Activated CD4-positive, alpha-beta memory T cell treated with anti-CD3 and anti-CD28 coated beads, Interleukin-2, amount 10 ng/mL, durations not matched to agents 7 days and 5 days (primary cell): Measurements from ENCODE around the gene FAM111A. TPM values are rescaled to one million over a fixed set of nuclear protein-coding genes. Genes with fewer than 3 reads are reported as not detected.
A peak's percentile ranks its signal among the peaks of the same experiment; 100 is the strongest.
"Not testable (repeated sequence)": the region's sequence is repeated elsewhere in the genome, so short reads cannot be mapped to it uniquely, and the experiment has no call there.

Experiments used
- CTCF ChIA-PET: fragments of 350-600 bp; sonication (Branson Sonifier 250); formaldehyde crosslinking; loops from one replicate; lab custom pipeline; 2021; ENCODE audit warnings: antibody characterized with exemption, inconsistent platforms; lab: Charles Lee
- POLR2A ChIA-PET: fragments of 350-600 bp; sonication (Branson Sonifier 250); formaldehyde crosslinking; loops from one replicate; lab custom pipeline; 2021; ENCODE audit warnings: antibody characterized with exemption; lab: Charles Lee
- DNase-seq: peaks from one replicate; pipeline ENCODE4 v3.0.0-alpha.2; 2020
- H3K27ac Mint-ChIP-seq: one replicate; pipeline ENCODE4 v1.8.0; 2021; ENCODE audit warnings: mild to moderate bottlenecking, mixed read lengths
- H3K27me3 Mint-ChIP-seq: one replicate; pipeline ENCODE4 v1.8.0; 2021; ENCODE audit warnings: mixed read lengths
- H3K36me3 Mint-ChIP-seq: one replicate; pipeline ENCODE4 v1.8.0; 2021; ENCODE audit warnings: low read depth, mixed read lengths
- H3K4me1 Mint-ChIP-seq: one replicate; pipeline ENCODE4 v1.8.0; 2021; ENCODE audit warnings: mixed read lengths
- H3K4me3 Mint-ChIP-seq: one replicate; pipeline ENCODE4 v1.8.0; 2021; ENCODE audit warnings: mild to moderate bottlenecking, mixed read lengths
- H3K9me3 Mint-ChIP-seq: one replicate; pipeline ENCODE4 v1.8.0; 2021; ENCODE audit warnings: mixed read lengths
- total RNA-seq, 2 experiments: library from RNA; stranded (reverse); gene quantifications; one replicate each; pipeline ENCODE4 v1.2.3, GENCODE V29; 2021

Gene FAM111A
- total RNA-seq, 2 experiments from 2014 or later: 136 to 141 TPM

GRCh38 chr11:59114344-59114743 lies 28.3 kb upstream of the FAM111A start:
- no peak overlapping the region for H3K27ac Mint-ChIP-seq
- POLR2A ChIA-PET: interaction anchor here (1.1 to 1.6 kb wide), 2 partner anchors 26 to 30 kb away, joined by 5 read pairs; no protein-coding TSS in a partner anchor
- no peak for DNase-seq
- no peaks in the 10 kb centered on the region for H3K27me3 Mint-ChIP-seq
- peaks cover 48% of the 10 kb centered on the region for H3K4me1 Mint-ChIP-seq
- CTCF ChIA-PET: no interaction called here
- peaks cover 27% of the 10 kb centered on the region for H3K9me3 Mint-ChIP-seq
- H3K36me3 Mint-ChIP-seq: peaks cover 95% of the 10 kb centered on the region
- no peak overlapping the region for H3K4me3 Mint-ChIP-seq

DNA sequence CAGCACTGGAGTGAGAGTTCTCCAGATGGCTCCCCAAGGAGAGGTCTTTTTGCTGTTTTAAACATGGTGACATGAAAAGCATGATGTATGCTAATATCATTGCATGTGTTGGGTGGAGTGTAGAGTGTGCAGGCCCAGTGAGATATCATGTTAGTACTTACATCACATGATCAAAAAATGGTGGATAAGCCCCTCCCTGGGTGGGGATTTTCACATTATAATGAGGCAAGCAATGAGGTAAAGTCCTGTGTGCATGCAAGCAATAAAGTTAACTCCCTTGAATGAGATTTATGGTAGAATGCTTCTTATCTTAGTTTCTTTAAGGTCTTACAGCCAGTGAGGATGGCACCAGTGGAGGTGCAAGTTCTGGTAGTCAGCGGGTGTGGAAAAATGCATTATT lies 27.1 kb upstream of the FAM111A start:
- Mint-ChIP-seq H3K27ac (no peak overlapping the region), H3K9me3 (peaks cover 27% of the 10 kb centered on the region), H3K36me3 (peaks cover 92% of the 10 kb centered on the region), H3K4me1 (peaks cover 37% of the 10 kb centered on the region), H3K27me3 (no peaks in the 10 kb centered on the region), H3K4me3 (no peak overlapping the region)
- CTCF ChIA-PET: no interaction called here
- DNase-seq: no peak
- POLR2A ChIA-PET: no interaction called here

- no peak for DNase-seq
- H3K36me3 Mint-ChIP-seq: peaks cover 89% of the 10 kb centered on the region
- CTCF ChIA-PET: interaction anchor here (1.0 kb wide), 1 partner anchor 59 kb away, joined by 3 read pairs; no protein-coding TSS in a partner anchor
- H3K27ac Mint-ChIP-seq: no peak overlapping the region
- no peaks in the 10 kb centered on the region for H3K27me3 Mint-ChIP-seq
- peaks cover 19% of the 10 kb centered on the region for H3K4me1 Mint-ChIP-seq
- no peak overlapping the region for H3K4me3 Mint-ChIP-seq
- H3K9me3 Mint-ChIP-seq: peaks cover 30% of the 10 kb centered on the region
- POLR2A ChIA-PET: no interaction called here
Measured at GRCh38 chr11:59117774-59118173, 24.9 kb upstream of the FAM111A start.

GRCh38 chr11:59119826-59120225 lies 22.8 kb upstream of the FAM111A start:
- ChIA-PET CTCF (interaction anchor here (2.0 kb wide), 1 partner anchor 16 kb away, joined by 11 read pairs; no protein-coding TSS in a partner anchor), POLR2A (interaction anchor here (1.4 to 2.9 kb wide), 2 partner anchors 13 to 16 kb away, joined by 3 to 20 read pairs; partner anchors contain the start of gene FAM111B)
- H3K4me1 Mint-ChIP-seq: peaks cover 3% of the 10 kb centered on the region
- H3K9me3 Mint-ChIP-seq: peaks cover 32% of the 10 kb centered on the region
- H3K4me3 Mint-ChIP-seq: no peak overlapping the region
- H3K27me3 Mint-ChIP-seq: no peaks in the 10 kb centered on the region
- H3K27ac Mint-ChIP-seq: no peak overlapping the region
- peaks cover 85% of the 10 kb centered on the region for H3K36me3 Mint-ChIP-seq
- no peak for DNase-seq

- Mint-ChIP-seq H3K36me3 (peaks cover 59% of the 10 kb centered on the region), H3K9me3 (peaks cover 20% of the 10 kb centered on the region), H3K4me3 (peak overlapping the region; percentile 28), H3K27ac (peak overlapping the region; percentile 33), H3K27me3 (no peaks in the 10 kb centered on the region), H3K4me1 (peaks cover 30% of the 10 kb centered on the region)
- peak; percentile 90 for DNase-seq
- POLR2A ChIA-PET: interaction anchor here (0.8 to 2.1 kb wide), 6 partner anchors 9 to 28 kb away, joined by 3 to 25 read pairs (median 4); partner anchors contain the start of gene FAM111B
- CTCF ChIA-PET: interaction anchor here (0.7 to 2.3 kb wide), 27 partner anchors 8 to 612 kb away, joined by 3 to 39 read pairs (median 5); partner anchors contain the start of gene FAM111B
Measured at GRCh38 chr11:59135648-59136461, 6.8 kb upstream of the FAM111A start.

DNA sequence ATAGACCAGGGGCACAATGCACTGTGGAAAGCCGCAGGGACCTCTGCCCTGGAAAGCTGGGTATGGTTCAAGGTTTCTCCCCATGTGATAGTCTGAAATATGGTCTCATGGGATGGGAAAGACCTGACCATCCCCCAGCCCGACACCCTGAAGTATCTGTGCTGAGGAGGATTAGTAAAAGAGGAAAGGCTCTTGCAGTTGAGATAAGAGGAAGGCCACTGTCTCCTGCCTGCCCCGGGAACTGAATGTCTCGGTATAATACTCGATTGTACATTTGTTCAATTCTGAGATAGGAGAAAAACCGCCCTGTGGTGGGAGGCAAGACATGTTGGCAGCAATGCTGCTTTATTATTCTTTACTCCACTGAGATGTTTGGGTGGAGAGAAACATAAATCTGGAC lies 6.1 kb upstream of the FAM111A start:
- POLR2A ChIA-PET: interaction anchor here (1.1 to 2.1 kb wide), 2 partner anchors 11 to 29 kb away, joined by 4 to 25 read pairs; partner anchors contain the start of gene FAM111B
- CTCF ChIA-PET: interaction anchor here (1.1 to 2.3 kb wide), 22 partner anchors 8 to 613 kb away, joined by 3 to 39 read pairs (median 6); partner anchors contain the start of gene FAM111B
- H3K27ac Mint-ChIP-seq: not testable (repeated sequence)

DNA sequence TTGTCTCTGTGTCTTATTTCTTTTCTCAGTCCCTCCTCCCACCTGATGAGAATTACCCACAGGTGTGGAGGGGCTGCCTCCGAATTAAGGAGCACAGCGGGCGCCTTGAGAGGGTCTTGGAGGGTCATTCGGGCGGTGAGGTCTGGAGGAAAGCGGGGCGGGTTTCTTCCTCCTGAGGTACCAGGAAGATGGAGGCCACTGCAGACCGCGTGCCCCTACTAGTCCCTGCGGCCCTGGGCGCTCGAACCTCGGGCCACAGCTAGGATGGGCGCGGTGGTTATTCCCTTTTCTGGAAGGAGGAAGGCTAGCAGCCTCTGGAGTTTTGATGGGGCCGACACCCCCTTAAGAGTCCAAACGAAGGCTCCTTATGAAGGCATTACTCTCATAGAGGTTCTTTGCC lies 5.5 kb upstream of the FAM111A start:
- Mint-ChIP-seq H3K4me1 (peaks cover 43% of the 10 kb centered on the region), H3K27me3 (no peaks in the 10 kb centered on the region), H3K27ac (no peak overlapping the region), H3K36me3 (peaks cover 46% of the 10 kb centered on the region), H3K4me3 (no peak overlapping the region), H3K9me3 (peaks cover 8% of the 10 kb centered on the region)
- POLR2A ChIA-PET: interaction anchor here (1.2 kb wide), 1 partner anchor 29 kb away, joined by 3 read pairs; no protein-coding TSS in a partner anchor
- no peak for DNase-seq
- CTCF ChIA-PET: interaction anchor here (1.4 kb wide), 1 partner anchor 40 kb away, joined by 3 read pairs; no protein-coding TSS in a partner anchor

More for the DNA sequence above, 6.1 kb upstream of the FAM111A start:
- peaks cover 14% of the 10 kb centered on the region for H3K9me3 Mint-ChIP-seq
- H3K27me3 Mint-ChIP-seq, DNase-seq, H3K4me3 Mint-ChIP-seq: not testable (repeated sequence)
- peaks cover 52% of the 10 kb centered on the region for H3K36me3 Mint-ChIP-seq
- H3K4me1 Mint-ChIP-seq: peaks cover 37% of the 10 kb centered on the region

DNA sequence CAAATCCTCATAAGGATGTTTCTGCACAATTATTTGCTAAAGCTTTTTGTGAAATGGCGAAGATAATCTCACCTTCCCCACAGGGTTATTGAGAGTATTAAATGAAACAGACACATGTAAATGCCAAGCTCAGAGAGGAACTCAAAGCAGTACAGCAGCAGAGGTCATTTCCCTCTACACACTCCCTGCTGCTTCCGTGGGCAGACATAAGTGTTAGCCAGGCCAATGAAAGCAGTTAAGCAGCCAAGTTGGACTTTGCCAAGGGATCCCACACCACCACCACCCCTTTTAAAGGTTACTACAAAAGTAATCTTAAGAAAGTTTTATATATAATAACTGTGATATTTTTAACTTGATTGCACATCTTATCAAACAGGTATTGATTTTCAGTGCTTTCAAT lies 4.0 kb upstream of the FAM111A start:
- Mint-ChIP-seq H3K4me3 (no peak overlapping the region), H3K27me3 (no peaks in the 10 kb centered on the region), H3K36me3 (peaks cover 38% of the 10 kb centered on the region), H3K4me1 (peaks cover 47% of the 10 kb centered on the region), H3K9me3 (no peaks in the 10 kb centered on the region), H3K27ac (no peak overlapping the region)
- ChIA-PET POLR2A (interaction anchor here (1.2 kb wide), 1 partner anchor 31 kb away, joined by 3 read pairs; no protein-coding TSS in a partner anchor), CTCF (interaction anchor here (1.4 to 5.0 kb wide), 2 partner anchors 19 to 41 kb away, joined by 3 to 61 read pairs; no protein-coding TSS in a partner anchor)
- no peak for DNase-seq

- no peak overlapping the region for H3K27ac Mint-ChIP-seq
- POLR2A ChIA-PET: interaction anchor here (0.6 to 7.2 kb wide), 3 partner anchors 11 to 33 kb away, joined by 3 to 169 read pairs (median 24); partner anchors contain the start of gene FAM111B
- peak overlapping the region; percentile 95 for H3K4me3 Mint-ChIP-seq
- no peaks in the 10 kb centered on the region for H3K9me3 Mint-ChIP-seq
- H3K27me3 Mint-ChIP-seq: no peaks in the 10 kb centered on the region
- peaks cover 33% of the 10 kb centered on the region for H3K36me3 Mint-ChIP-seq
- peaks cover 50% of the 10 kb centered on the region for H3K4me1 Mint-ChIP-seq
- DNase-seq: no peak
- CTCF ChIA-PET: interaction anchor here (0.8 to 5.0 kb wide), 5 partner anchors 10 to 44 kb away, joined by 3 to 61 read pairs (median 6); partner anchors contain the start of gene DTX4
Measured at GRCh38 chr11:59141191-59141590, 1.5 kb upstream of the FAM111A start.

GRCh38 chr11:59141673-59142460 lies 789 bp upstream of the FAM111A start:
- Mint-ChIP-seq H3K4me3 (peak overlapping the region; percentile 95), H3K4me1 (peaks cover 50% of the 10 kb centered on the region), H3K9me3 (no peaks in the 10 kb centered on the region), H3K27me3 (no peaks in the 10 kb centered on the region), H3K27ac (peak overlapping the region; percentile 93), H3K36me3 (peaks cover 40% of the 10 kb centered on the region)
- ChIA-PET POLR2A (interaction anchor here (1.0 to 7.2 kb wide), 9 partner anchors 10 to 567 kb away, joined by 3 to 169 read pairs (median 5); partner anchors contain the start of genes FAM111B and OSBP), CTCF (interaction anchor here (0.8 to 5.0 kb wide), 8 partner anchors 9 to 83 kb away, joined by 3 to 61 read pairs (median 5); partner anchors contain the start of genes DTX4 and FAM111B)
- no peak for DNase-seq

GRCh38 chr11:59144096-59144495 lies 1.4 kb downstream of the FAM111A start:
- ChIA-PET CTCF (interaction anchor here (0.9 to 5.9 kb wide), 15 partner anchors 8 to 575 kb away, joined by 3 to 78 read pairs (median 6); partner anchors contain the start of genes DTX4, FAM111B and LPXN), POLR2A (interaction anchor here (0.9 to 7.2 kb wide), 12 partner anchors 8 to 1403 kb away, joined by 3 to 169 read pairs (median 6); partner anchors contain the start of genes DTX4, FAM111B, OSBP and PATL1)
- peak overlapping the region; percentile 93 for H3K27ac Mint-ChIP-seq
- peak overlapping the region; percentile 95 for H3K4me3 Mint-ChIP-seq
- no peaks in the 10 kb centered on the region for H3K9me3 Mint-ChIP-seq
- peaks cover 70% of the 10 kb centered on the region for H3K4me1 Mint-ChIP-seq
- H3K27me3 Mint-ChIP-seq: no peaks in the 10 kb centered on the region
- peaks cover 51% of the 10 kb centered on the region for H3K36me3 Mint-ChIP-seq
- no peak for DNase-seq
